ENCODE measurements around the gene TICRR.

Gene TICRR

GRCh38 chr15:89675606-89676005, 100.3 kb downstream of the TICRR start:
- Histone ChIP-seq H3K9ac (ENCODE audit: low read length) (no peak overlapping the region), H3K79me2 (ENCODE audit: low read length) (no peaks in the 10 kb centered on the region), H3K27ac (ENCODE audit: low read length) (no peak overlapping the region), H2AFZ (ENCODE audit: low read length) (no peak overlapping the region), H3K9me2 (replicated peaks; ENCODE audit: insufficient read depth, low read length) (no peaks in the 10 kb centered on the region), H3K4me1 (ENCODE audit: low read length) (no peaks in the 10 kb centered on the region), H3K36me3 (replicated peaks; ENCODE audit: insufficient read depth, low read length) (no peaks in the 10 kb centered on the region), H3K27me3 (replicated peaks; ENCODE audit: insufficient read depth, low read length) (no peaks in the 10 kb centered on the region), H3K4me3 (ENCODE audit: low read length) (no peak overlapping the region), H3F3A (ENCODE audit: insufficient read depth, low read length) (no peaks in the 10 kb centered on the region), H3K4me2 (ENCODE audit: low read depth, low read length) (no peak overlapping the region), H3K9me3 (replicated peaks; ENCODE audit: insufficient read depth, low read length) (no peaks in the 10 kb centered on the region), H4K20me1 (ENCODE audit: insufficient read depth, low read length) (no peaks in the 10 kb centered on the region)
- no peak for DNase-seq
- TF ChIP-seq EZH2 (optimal IDR thresholded peaks at IDR 0.05; ENCODE audit: low read depth, low read length), result no peak
- TF ChIP-seq CTCF (IDR thresholded peaks at IDR 0.05; ENCODE audit: low read length), result no peak

GRCh38 chr15:89677381-89677780, 102.1 kb downstream of the TICRR start:
- H2AFZ ChIP-seq (ENCODE audit: low read length), result no peak overlapping the region
- no peak overlapping the region for H3K27ac ChIP-seq (ENCODE audit: low read length)
- no peak for TF ChIP-seq EZH2phosphoT487 (IDR thresholded peaks at IDR 0.05; ENCODE audit: low read length)
- TF ChIP-seq CTCF (IDR thresholded peaks at IDR 0.05; ENCODE audit: low read length), result no peak
- no peak for TF ChIP-seq EZH2 (optimal IDR thresholded peaks at IDR 0.05; ENCODE audit: low read depth, low read length)
- H3K9ac ChIP-seq (ENCODE audit: low read length), result no peak overlapping the region
- no peaks in the 10 kb centered on the region for H3K9me3 ChIP-seq (replicated peaks; ENCODE audit: insufficient read depth, low read length)
- H3K4me1 ChIP-seq (ENCODE audit: low read length), result no peaks in the 10 kb centered on the region
- no peaks in the 10 kb centered on the region for H3K27me3 ChIP-seq (replicated peaks; ENCODE audit: insufficient read depth, low read length)
- H3K9me2 ChIP-seq (replicated peaks; ENCODE audit: insufficient read depth, low read length), result no peaks in the 10 kb centered on the region
- H3K36me3 ChIP-seq (replicated peaks; ENCODE audit: insufficient read depth, low read length), result no peaks in the 10 kb centered on the region
- DNase-seq, result no peak
- no peak overlapping the region for H3K4me2 ChIP-seq (ENCODE audit: low read depth, low read length)
- no peaks in the 10 kb centered on the region for H4K20me1 ChIP-seq (ENCODE audit: insufficient read depth, low read length)
- H3F3A ChIP-seq (ENCODE audit: insufficient read depth, low read length), result no peaks in the 10 kb centered on the region
- H3K79me2 ChIP-seq (ENCODE audit: low read length), result no peaks in the 10 kb centered on the region
- H3K4me3 ChIP-seq (ENCODE audit: low read length), result no peak overlapping the region
